T-helper 1 cell treated with Interleukin-12 subunit alpha and Interleukin-12 subunit beta and Interleukin-4 antibody, amounts not matched to agents 30 ng/mL and 1 ng/mL, for 36 hours (primary cell): ENCODE data around the gene ATG9A. TPM values are rescaled to one million over a fixed set of nuclear protein-coding genes. Genes with fewer than 3 reads are reported as not detected.

Experiments
- intact Hi-C: fragments of 100-400 bp; cut with micrococcal nuclease; formaldehyde crosslinking; loops from one replicate; pipeline ENCODE4 v1.15.1; 2024
- total RNA-seq: library from RNA; stranded (reverse); gene quantifications from 2 replicates; pipeline ENCODE4 v1.2.3, GENCODE V29; 2022

ATG9A gene
- total RNA-seq, 1 donor from 2014 or later: 63.0 TPM

DNA sequence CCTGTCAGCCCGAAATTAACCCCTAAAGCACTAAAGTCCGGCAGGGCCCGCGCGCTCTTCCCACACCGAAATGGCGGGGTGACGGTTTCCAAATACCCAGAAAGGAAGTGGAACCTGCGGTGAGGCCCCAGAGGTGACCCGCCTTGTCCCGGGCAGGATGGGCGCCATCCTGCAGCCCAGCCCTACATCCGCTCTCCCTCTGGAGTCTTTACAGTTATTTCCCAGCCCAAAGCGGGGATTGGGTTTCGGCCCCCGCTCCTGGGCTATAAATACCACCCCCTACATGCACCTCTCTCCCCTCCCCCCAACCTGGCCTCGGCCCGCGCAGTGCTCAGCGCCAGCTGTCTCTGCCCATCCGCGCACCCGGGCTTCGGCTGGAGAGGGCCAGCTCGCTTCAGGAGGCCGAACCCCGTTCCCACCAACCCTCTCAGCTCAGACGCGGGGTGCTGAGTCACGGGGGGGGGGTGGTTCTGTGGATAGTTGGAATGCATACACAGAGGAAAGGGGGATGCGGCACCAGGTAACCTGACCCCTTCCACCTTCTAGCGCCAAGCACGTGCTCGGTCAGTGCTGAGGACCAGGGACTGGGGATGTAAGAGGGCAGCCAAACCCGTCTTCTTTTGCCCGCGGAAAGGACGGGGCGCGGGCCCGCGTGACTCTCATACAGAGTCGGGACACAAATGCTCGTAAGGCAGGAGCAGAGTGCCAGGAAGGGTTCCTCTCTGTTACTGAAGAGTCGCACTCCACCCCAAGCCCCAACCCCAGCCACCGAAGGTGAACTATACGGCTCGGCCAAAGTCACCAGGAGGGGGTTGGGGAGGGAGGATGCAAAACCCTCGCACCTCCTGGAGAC is 23.7 kb upstream of the ATG9A start, which contains the start of gene TUBA4B:
Gene TUBA4B (plus strand): TSS at position 344 of the 853 bp plus-strand sequence. CDS start 165 bp downstream, at position 509.
- intact Hi-C loops: loop anchor here (1.0 to 5.0 kb wide), 10 partner anchors 8 to 982 kb away; partner anchors contain the start of genes AAMP, ANKZF1, ATG9A and DNAJB2

DNA sequence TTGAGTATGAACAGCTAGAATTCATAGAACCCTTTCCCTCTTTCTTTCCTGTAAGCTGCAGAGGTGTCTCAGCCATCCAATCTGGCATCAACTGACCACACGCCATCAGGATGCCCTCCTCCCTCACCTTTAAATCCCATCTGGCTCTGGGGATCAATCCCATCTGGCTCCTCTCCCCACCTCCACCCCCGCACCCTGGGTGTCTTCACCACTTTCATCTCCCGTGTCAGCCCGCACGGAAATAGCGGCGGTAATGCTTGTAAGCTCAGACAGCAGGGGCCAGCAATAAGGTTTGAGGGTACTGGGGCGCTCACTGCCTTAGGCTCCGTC is 23.1 kb upstream of the ATG9A start:
- intact Hi-C loops: loop anchor here (2.0 to 5.0 kb wide), 2 partner anchors 355 to 982 kb away; partner anchors contain the start of genes AAMP and PNKD

DNA sequence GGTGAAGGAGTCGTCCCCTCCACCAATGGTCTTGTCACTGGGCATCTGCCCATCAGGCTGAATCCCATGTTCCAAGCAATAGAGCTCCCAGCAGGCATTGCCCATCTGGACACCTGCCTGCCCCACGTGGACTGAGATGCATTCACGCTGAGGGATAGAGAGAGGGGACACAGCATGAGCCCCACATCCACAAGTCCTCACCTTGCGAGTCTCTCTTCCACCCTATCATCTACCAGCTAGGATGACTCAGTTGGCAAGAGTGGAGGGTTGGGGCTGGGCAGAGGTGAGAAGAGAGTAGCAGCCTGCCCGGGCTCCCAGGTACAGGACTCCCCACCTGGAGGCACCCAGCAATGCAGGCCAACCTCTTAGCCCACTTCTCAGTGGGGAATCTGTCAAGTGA is 22.6 kb upstream of the ATG9A start:
- intact Hi-C loops: loop anchor here (2.0 to 5.0 kb wide), 2 partner anchors 355 to 981 kb away; partner anchors contain the start of genes AAMP and PNKD

DNA sequence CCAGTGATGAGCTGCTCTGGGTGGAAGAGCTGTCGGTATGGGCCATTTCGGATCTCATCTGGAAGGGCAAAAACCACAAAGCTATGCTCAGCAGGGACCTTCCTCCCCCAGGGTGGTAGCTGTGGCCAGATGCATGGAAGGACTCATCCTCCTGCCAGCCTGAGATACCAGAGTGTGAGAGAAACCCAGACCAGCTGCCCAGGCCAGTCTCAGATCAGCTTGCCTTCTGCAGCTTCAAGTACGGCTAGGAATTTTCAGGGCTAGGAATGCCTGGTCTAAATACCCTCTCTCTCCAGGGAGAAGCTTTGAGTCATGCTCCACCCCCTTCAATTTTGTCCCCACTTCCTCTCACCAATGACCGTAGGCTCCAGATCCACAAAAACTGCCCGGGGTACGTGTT is 22.2 kb upstream of the ATG9A start:
- intact Hi-C loops: loop anchor here (2.0 to 5.0 kb wide), 2 partner anchors 354 to 981 kb away; partner anchors contain the start of genes AAMP and PNKD

DNA sequence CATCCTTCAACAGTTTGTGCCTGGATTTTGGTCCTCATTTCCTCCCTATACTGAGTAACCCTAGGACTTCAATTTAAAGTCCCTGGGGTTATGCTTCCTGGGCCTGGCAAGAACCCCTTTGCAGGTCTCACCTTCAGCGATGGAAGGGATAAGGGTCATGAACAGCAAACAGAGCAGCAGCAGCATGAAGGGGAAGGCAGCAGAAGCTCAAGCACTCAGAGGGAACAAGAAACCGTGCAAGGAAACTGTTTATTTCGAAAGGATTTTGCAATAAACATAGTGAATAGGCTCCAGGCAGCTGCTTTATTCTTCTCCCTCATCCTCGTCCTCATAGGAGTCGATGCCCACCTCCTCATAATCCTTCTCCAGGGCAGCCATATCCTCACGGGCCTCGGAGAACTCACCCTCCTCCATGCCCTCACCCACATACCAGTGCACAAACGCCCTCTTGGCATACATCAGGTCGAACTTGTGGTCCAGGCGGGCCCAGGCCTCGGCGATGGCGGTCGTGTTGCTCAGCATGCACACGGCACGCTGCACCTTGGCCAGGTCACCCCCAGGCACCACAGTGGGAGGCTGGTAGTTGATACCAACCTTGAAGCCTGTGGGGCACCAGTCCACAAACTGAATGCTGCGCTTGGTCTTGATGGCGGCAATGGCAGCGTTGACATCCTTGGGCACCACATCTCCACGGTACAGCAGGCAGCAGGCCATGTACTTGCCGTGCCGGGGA is 20.8 kb upstream of the ATG9A start:
- intact Hi-C loops: loop anchor here (5.0 kb wide), 1 partner anchor 353 kb away; no protein-coding TSS in a partner anchor

DNA sequence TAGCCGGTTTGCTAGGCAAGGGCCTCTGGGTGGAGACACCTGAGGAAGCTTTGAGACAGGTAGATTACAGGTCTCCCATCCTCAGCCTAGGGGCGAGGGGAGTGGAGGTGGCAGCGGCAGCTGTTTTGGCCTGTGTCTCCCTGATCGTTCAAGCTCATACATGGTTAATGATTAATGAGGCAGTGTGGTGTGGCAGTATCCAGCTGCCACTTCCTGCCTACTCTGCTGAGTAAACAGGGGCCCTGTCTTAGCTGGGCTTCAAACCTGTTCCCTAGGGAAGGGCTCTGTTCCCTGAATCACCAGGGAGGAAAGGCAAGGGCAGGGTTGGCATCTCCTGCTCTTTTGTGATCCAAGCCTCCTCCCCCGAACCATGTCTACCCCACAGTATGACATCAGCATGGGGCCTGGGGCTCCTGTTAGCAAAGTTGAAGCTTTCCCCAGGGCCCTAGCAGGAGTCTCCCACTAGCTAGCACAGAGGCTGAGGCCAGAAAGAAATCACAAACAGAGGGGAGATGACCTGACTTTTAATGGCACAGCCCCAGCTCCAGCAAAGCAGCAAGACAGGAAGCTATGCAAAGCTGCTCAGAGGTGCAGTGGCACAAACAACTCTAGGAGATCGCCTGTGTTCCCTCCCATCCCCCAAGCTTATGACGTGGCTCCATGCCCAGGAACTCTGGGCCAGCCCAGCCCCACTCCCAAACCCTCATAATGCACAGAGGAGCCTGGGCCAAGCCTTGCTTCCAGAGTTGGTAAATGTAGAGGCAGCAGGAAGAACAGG is 20.0 kb upstream of the ATG9A start:
- intact Hi-C loops: loop anchor here (1.0 to 10.0 kb wide), 2 partner anchors 20 to 685 kb away; partner anchors contain the start of genes ANKZF1, ATG9A, CNOT9 and USP37

DNA sequence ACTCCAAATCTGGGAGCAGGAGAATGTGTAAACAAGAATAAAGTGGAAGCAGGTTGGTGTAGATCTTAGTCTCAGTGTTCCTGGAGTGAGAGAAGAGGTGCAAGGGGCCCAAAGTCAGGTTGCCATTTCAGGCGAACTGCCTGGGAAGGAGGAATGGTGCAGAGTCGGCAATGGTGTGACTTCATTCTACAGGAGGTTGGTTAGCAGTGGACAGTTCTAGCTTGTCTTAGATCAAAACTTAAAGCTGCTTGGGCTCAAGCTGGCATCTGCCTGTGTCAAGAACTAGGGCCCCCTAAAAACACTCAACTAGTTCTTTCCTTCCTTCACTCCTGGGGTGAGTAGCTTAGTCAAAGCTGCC is 19.4 kb upstream of the ATG9A start:
- intact Hi-C loops: loop anchor here (1.0 to 10.0 kb wide), 2 partner anchors 20 to 684 kb away; partner anchors contain the start of genes ANKZF1, ATG9A, CNOT9 and USP37

DNA sequence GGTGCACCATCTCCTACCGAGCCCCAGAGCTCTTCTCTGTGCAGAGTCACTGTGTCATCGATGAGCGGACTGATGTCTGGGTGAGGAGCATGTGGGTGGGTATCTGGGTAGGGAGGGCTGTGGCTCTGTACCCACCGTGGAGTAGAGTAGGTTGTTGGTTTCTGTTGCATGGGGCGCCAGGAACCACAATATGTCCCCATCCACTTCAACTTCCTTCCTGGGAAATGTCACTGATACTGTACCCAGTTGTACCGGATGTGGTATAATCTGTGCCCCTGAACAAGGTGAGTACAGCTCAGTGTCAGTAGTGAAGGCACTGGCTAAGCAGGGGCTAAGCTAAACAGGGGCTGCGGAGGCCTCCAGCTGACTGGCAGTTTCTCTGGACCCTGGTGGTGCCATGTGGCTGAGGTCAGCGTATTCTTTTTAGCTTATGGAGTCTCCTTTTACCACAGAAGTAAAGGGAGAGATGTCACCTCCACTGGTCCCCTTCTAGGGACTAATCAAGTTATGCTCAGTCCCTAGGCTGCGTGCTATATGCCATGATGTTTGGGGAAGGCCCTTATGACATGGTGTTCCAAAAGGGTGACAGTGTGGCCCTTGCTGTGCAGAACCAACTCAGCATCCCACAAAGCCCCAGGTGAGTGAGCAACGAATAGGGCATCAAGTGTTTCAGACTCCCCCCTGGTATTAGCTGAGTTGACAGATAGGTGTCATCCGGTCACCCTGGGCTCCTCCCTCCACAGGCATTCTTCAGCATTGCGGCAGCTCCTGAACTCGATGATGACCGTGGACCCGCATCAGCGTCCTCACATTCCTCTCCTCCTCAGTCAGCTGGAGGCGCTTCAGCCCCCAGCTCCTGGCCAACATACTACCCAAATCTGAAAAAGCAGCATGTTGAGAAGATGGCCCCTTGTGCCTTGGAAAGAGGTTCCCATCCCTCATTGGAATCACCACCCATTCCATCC is 18.5 kb upstream of the ATG9A start:
- intact Hi-C loops: loop anchor here (10.0 kb wide), 1 partner anchor 683 kb away; the partner anchor contains the start of genes CNOT9 and USP37

DNA sequence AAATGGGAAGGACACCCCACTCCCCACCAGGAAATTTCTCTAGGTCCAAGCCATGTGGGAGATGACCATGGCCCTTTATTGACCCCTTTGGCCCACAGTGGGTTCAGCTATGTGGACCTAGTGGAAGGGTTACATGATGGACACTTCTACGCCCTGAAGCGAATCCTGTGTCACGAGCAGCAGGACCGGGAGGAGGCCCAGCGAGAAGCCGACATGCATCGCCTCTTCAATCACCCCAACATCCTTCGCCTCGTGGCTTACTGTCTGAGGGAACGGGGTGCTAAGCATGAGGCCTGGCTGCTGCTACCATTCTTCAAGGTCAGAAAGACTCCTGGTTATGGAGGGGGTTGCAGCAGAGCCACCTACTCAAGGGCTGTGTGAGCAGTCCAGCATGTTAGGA is 17.1 kb upstream of the ATG9A start:
- intact Hi-C loops: loop anchor here (10.0 kb wide), 1 partner anchor 682 kb away; the partner anchor contains the start of genes CNOT9 and USP37

DNA sequence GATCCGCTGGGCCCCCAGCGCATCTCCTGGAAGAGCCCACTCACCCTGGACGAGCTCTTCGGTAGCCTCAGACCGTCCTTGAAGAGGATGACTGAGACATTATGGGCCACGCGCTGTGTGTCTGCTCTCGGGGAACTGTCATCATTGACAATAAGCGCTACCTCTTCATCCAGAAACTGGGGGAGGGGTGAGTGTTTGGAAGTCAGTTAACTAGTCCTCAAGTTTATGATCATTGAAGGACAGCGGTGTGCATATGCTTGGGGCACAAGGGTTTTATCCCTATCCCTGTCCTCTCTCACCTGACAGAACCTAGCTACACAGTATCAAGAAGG is 16.4 kb upstream of the ATG9A start:
- intact Hi-C loops: loop anchor here (1.0 to 10.0 kb wide), 12 partner anchors 7 to 1027 kb away; partner anchors contain the start of genes ANKZF1, ATG9A, CNOT9 and DNAJB2

DNA sequence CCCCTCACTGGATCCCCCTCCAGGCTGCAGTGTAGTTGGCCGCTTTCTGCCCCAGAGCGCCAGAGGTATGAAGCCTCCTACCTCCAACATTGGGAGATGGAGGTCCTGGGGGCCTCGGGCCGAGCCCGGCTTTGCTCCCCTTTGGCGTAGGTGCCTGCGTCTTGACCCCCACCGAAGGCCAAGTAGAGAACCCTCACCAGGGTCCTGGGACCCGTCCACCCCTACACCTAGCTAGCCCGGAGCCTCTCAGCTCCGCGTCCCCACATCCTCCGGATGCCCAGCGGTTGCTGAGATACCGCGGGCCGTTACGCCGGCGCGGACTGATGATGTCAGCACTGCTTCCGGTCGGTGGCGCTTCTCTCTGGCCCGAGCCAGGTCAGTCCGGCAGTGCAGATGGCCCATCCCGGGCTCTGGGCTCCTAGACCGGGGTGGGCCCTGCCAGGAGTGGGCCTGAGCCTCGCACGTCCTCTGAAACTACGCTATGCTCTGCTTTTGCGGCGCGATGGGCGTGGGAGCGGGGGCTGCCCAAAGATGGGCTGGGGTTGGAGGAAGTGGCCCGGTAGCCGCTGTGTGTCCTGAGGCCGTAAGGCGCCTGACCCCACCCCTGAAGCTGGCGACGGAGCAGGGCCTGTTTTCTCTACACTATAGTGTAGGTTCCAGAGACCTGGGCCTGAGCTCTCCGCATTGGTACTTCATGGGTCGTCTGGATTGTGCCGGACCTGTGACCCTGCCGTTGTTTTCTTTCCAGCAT is 15.9 kb upstream of the ATG9A start, which contains the start of the genes GLB1L and STK16:
Gene GLB1L (minus strand): TSS at position 297 of the 751 bp plus-strand sequence. CDS start 1,871 bp downstream, outside the sequence.
Gene STK16 (plus strand): TSS at position 332 of the 751 bp plus-strand sequence. CDS start 521 bp downstream, outside the sequence.
- intact Hi-C loops: loop anchor here (1.0 to 10.0 kb wide), 12 partner anchors 8 to 1026 kb away; partner anchors contain the start of genes ANKZF1, ATG9A, CNOT9 and DNAJB2

DNA sequence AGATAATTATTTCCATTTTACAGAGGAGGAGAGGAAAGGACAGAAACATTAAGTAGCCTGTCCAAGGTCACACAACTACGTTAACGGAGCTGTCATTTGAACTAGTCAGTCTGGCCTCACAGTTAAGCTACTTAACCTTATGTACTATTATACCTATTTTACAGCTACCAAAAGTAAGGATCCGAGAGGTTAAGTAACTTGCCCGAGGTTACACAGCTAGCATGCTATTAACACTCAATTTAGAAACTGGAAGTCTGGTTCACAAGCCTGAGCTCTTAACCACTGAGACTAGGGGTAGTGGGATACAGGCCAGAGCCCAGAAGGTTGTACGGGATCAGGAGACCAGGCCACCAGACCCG is 15.3 kb upstream of the ATG9A start:
- intact Hi-C loops: loop anchor here (1.0 to 10.0 kb wide), 12 partner anchors 9 to 1025 kb away; partner anchors contain the start of genes ANKZF1, ATG9A, CNOT9 and DNAJB2

DNA sequence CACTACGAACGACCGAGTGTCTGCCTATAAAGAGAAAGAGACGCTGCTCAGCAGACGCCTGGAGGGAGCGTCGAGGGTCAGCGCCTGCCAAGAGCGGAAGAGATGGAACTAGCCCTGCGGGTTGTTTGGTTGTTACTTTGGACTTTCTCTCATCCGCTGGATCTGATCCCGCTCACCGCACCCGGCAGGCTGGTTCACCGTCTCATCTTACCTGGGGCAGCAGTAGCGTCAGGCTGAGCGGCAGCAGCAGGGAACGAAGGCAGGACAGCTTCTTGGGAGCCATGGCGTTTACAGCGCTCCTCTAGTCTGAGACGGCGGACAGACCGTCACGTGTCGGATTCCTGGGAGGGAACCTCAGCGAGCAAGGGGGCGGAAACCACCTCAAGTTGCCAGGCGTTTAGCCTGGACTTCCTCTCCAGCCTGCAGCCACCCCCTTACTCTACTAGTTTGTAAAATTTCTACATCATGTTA is 13.9 kb upstream of the ATG9A start:
- intact Hi-C loops: loop anchor here (10.0 kb wide), 1 partner anchor 679 kb away; the partner anchor contains the start of genes CNOT9 and USP37

DNA sequence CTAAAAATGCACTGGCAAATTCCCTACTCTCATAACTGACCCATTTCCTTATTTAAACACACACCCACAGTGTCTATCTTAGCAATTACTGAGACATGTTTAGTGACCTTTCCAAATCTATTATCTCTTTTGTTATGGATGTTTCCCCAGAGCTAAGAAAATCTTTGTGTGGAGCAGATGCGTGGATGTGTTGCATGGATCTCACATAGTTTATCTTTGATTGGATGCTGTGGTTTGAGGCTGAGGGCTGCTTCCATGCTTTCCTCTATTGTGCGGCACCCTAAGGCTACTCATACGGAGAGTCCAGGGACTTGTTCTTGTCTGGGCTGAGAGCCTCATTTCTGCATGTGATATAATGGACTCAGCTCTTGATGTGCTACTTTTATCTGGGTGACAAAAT is 4.9 kb upstream of the ATG9A start:
- intact Hi-C loops: no loop called here

DNA sequence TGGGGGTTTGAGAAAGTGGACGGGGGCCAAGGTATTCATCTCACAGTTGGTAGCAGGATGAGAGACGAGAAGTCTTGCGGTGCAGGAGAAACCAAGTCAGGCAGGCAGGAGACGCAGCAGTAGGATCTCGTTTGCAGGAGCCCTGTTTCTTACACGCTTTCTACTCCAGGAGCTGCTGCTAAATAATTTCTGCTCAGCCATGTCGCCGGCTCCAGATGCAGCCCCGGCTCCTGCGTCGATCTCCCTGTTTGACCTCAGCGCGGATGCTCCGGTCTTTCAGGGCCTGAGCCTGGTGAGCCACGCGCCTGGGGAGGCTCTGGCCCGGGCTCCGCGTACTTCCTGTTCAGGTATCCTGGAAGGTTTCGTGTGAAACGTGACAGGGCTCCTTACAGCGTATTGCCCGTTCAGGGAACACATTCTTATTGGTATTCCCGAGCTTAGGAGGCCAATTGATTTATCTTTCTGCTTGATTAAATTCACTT is 664 bp upstream of the ATG9A start:
- intact Hi-C loops: no loop called here

DNA sequence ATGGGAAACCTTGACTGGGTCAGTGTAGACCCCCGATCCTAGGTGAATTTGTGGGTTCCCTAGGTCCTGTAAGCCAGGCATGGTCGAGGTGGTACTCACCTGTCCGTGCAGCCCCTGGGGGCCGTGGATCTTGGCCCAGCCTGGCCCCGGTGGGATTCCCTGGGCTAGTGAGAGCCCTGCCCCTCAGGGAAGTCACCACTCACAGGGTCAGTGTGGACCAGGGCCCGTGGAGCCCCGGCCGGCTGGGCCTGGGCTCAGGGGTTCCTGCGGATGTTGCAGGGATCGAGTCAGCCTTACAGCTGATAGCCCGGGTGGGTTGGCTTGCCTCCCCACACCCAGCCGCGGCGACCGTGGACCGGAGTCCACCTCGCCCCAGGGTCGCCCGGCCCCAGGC is 528 bp downstream of the ATG9A start:
- intact Hi-C loops: loop anchor here (1.0 to 5.0 kb wide), 14 partner anchors 10 to 1012 kb away; partner anchors contain the start of genes AAMP, ARPC2, CHPF and DNAJB2

DNA sequence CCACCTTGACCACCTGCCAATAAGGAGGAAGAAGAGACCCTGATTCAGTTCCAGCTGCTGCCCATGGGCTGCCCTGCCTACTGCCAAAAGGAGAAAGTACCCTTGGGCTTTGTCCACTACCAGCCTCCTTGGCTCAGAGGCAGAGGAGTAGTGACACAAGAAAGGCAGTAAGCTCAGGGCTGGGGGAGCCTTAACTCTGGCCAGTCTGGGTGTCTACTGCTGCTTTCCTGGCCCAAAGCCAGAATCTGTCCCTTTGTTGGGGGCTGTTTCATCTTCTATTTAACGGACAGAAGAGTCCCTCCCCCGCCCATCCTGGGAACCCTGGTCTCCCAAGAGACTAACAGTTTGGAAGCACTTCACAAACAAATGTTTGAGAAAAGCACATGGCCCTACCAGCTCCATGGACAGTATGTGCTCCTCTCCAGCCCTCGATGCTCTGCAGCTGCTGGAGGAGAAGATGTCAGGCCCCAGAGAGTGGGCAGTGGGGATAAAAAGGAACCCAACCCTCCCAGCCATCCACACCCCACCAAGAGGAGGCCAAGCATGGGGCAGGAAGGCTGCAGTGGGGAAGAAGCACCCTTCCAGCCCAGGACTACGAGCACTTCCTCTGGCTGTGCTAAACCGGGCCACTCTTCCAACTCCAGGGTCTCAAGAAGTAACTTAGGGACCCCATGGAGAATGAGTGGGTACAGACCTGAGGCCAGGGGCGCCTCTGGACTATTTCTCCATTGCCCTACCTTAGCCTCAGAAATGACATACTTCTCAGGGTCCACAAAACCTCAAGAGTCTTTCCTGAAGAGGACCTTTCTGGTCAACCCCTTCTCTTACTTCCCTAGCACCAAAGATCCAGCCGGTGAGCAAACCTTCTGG is 1.2 kb downstream of the ATG9A start:
- intact Hi-C loops: loop anchor here (2.0 to 5.0 kb wide), 4 partner anchors 314 to 1011 kb away; partner anchors contain the start of genes ARPC2, CHPF, STK11IP and TMEM198
